SK-N-SH (cell line): ENCODE data around the gene LEKR1. TPM values are rescaled to one million over a fixed set of nuclear protein-coding genes. Genes with fewer than 3 reads are reported as not detected.

Experiments
- CTCF ChIA-PET: fragments of 300-600, 350-600 bp; formaldehyde crosslinking; extraction: SDS; loops from one replicate; lab custom pipeline; 2021; lab: Yijun Ruan, JAX
- POLR2A ChIA-PET: fragments of 350-600 bp; sonication (Branson Sonifier 250); formaldehyde crosslinking; extraction: SDS; loops from one replicate; lab custom pipeline; 2020; ENCODE audit warnings: antibody characterized with exemption, inconsistent platforms; lab: Yijun Ruan, JAX
- DNase-seq: peaks from one replicate; pipeline ENCODE4 v3.0.0; 2012
- H2AFZ ChIP-seq: fragments of 200-600 bp; sonication (generic); 2 replicates; pipeline ENCODE4 v1.8.1; 2016; ENCODE audit warnings: antibody characterized with exemption, mild to moderate bottlenecking, low read depth
- H3F3A ChIP-seq: fragments of 200-600 bp; sonication (generic); replicated peaks from 2 replicates; pipeline ENCODE3; 2016; ENCODE audit warnings: antibody characterized with exemption, mild to moderate bottlenecking; ENCODE audit not compliant: insufficient read depth
- H3K27ac ChIP-seq, 2 experiments: fragments of 200-500 bp in 1 of 2; fragments of 200-600 bp in 1 of 2; sonication (Bioruptor generic) in 1 of 2; sonication (generic), shearing (Covaris generic) in 1 of 2; 2 replicates each; pipeline versions ENCODE4 v1.5.1 to v1.6.1; 2014 to 2016; ENCODE audit warnings: low read depth in 2 of 2, inconsistent platforms in 1 of 2, low read length in 1 of 2, mild to moderate bottlenecking in 1 of 2, mixed read lengths in 1 of 2
- H3K27me3 ChIP-seq: fragments of 200-600 bp; sonication (generic), shearing (Covaris generic); 2 replicates; pipeline ENCODE4 v1.6.1; 2016; ENCODE audit warnings: mixed run types; ENCODE audit not compliant: insufficient read depth
- H3K36me3 ChIP-seq, 2 experiments: fragments of 200-500 bp in 1 of 2; fragments of 200-600 bp in 1 of 2; sonication (Bioruptor generic) in 1 of 2; sonication (generic) in 1 of 2; replicated peaks in 1 of 2; 2 replicates each; pipeline versions ENCODE3 to v1.5.1; 2014 to 2016; ENCODE audit warnings: low read length in 1 of 2, mild to moderate bottlenecking in 1 of 2; ENCODE audit not compliant: insufficient read depth in 2 of 2, control insufficient read depth in 1 of 2
- H3K4me1 ChIP-seq, 2 experiments: fragments of 200-500 bp in 1 of 2; fragments of 200-600 bp in 1 of 2; sonication (Bioruptor generic) in 1 of 2; sonication (generic), shearing (Covaris generic) in 1 of 2; 2 replicates each; pipeline versions ENCODE4 v1.5.1 to v1.6.1; 2014 to 2016; ENCODE audit warnings: low read depth in 1 of 2, low read length in 1 of 2, mixed run types in 1 of 2; ENCODE audit not compliant: insufficient read depth in 2 of 2, control insufficient read depth in 1 of 2
- H3K4me2 ChIP-seq: fragments of 200-600 bp; sonication (generic), shearing (Covaris generic); 2 replicates; pipeline ENCODE4 v1.6.1; 2017; ENCODE audit warnings: mixed run types
- H3K4me3 ChIP-seq, 2 experiments: fragments of 200-500 bp in 1 of 2; fragments of 200-600 bp in 1 of 2; sonication (Bioruptor generic) in 1 of 2; sonication (generic), shearing (Covaris generic) in 1 of 2; 2 replicates each; pipeline versions ENCODE4 v1.5.1 to v1.8.1; 2014 to 2016; ENCODE audit warnings: low read depth in 2 of 2, inconsistent platforms in 1 of 2, low read length in 1 of 2, mild to moderate bottlenecking in 1 of 2, mixed read lengths in 1 of 2, moderate library complexity in 1 of 2
- H3K79me2 ChIP-seq: fragments of 200-600 bp; sonication (generic); 2 replicates; pipeline ENCODE4 v1.8.1; 2017; ENCODE audit warnings: mild to moderate bottlenecking; ENCODE audit not compliant: insufficient read depth
- H3K9ac ChIP-seq: fragments of 200-600 bp; sonication (generic); 2 replicates; pipeline ENCODE4 v1.6.1; 2017; ENCODE audit warnings: mixed run types
- H3K9me2 ChIP-seq: fragments of 200-600 bp; sonication (generic); 2 replicates; pipeline ENCODE4 v1.6.1; 2017; ENCODE audit warnings: mixed run types
- H3K9me3 ChIP-seq: fragments of 200-600 bp; sonication (generic); 2 replicates; pipeline ENCODE4 v1.6.1; 2017; ENCODE audit warnings: mixed run types, mild to moderate bottlenecking, moderate library complexity
- H4K20me1 ChIP-seq: fragments of 200-600 bp; sonication (generic); 2 replicates; pipeline ENCODE4 v1.6.1; 2017; ENCODE audit warnings: mild to moderate bottlenecking, mixed run types; ENCODE audit not compliant: insufficient read depth
- CHD2 ChIP-seq: fragments of 150-350 bp; IDR thresholded peaks from 2 replicates; pipeline ENCODE4 v1.6.1; 2018; ENCODE audit warnings: low read length; ENCODE audit not compliant: partially characterized antibody
- EZH2phosphoT487 ChIP-seq: fragments of 200-600 bp; sonication (generic); IDR thresholded peaks from 2 replicates; pipeline ENCODE4 v1.6.1; 2017; ENCODE audit warnings: low read depth, mixed run types, mild to moderate bottlenecking, antibody characterized with exemption, moderate library complexity, borderline replicate concordance
- FOXM1 ChIP-seq: IDR thresholded peaks from 2 replicates; pipeline ENCODE4 v1.4.0; 2012; ENCODE audit warnings: low read depth, mild to moderate bottlenecking
- MAX ChIP-seq: IDR thresholded peaks from 2 replicates; pipeline ENCODE4 v1.4.0; 2012; ENCODE audit warnings: low read depth
- POLR2AphosphoS5 ChIP-seq: IDR thresholded peaks from 2 replicates; pipeline ENCODE4 v1.6.1; 2012; ENCODE audit warnings: low read depth, low read length
- RCOR1 ChIP-seq: fragments of 150-350 bp; IDR thresholded peaks from 2 replicates; pipeline ENCODE4 v1.6.1; 2017; ENCODE audit warnings: antibody characterized with exemption, low read length
- REST ChIP-seq: IDR thresholded peaks from 2 replicates; pipeline ENCODE4 v1.6.1; 2012; ENCODE audit warnings: mild to moderate bottlenecking, low read depth, low read length, moderate library complexity
- RFX5 ChIP-seq: IDR thresholded peaks from 2 replicates; pipeline ENCODE4 v1.6.1; 2012; ENCODE audit warnings: mild to moderate bottlenecking, improper control_type of control experiment, low read length
- SIN3A ChIP-seq: IDR thresholded peaks from 2 replicates; pipeline ENCODE4 v1.6.1; 2012; ENCODE audit warnings: low read depth, mild to moderate bottlenecking, low read length, moderate library complexity, borderline replicate concordance
- WGBS: methylation state at CpG from one replicate; pipeline ENCODE4 v1.1.6; 2017; ENCODE audit warnings: low lambda C conversion rate; 5-methylcytosine and 5-hydroxymethylcytosine counted together
- polyA plus RNA-seq, 3 experiments: library from polyadenylated mRNA; depleted of rRNA; stranded (reverse); fragments of >200 nt; gene quantifications; 2 replicates each; pipeline ENCODE4 v1.2.3, GENCODE V29; 2012
- TF ChIP-seq, protein P1 (sequence below): IDR thresholded peaks from 2 replicates; pipeline ENCODE4; 2012
- TF ChIP-seq, protein P2 (sequence below): IDR thresholded peaks from 2 replicates; pipeline ENCODE4 v1.4.0; 2012; ENCODE audit warnings: low read depth, borderline replicate concordance
- TF ChIP-seq, protein P3 (sequence below): IDR thresholded peaks from 2 replicates; pipeline ENCODE4 v1.4.0; 2012; ENCODE audit warnings: low read depth, borderline replicate concordance

The LEKR1 gene
- polyA plus RNA-seq, 1 of the 3 experiments (the other 2 are of a cell fraction) = 0.30 TPM

DNA sequence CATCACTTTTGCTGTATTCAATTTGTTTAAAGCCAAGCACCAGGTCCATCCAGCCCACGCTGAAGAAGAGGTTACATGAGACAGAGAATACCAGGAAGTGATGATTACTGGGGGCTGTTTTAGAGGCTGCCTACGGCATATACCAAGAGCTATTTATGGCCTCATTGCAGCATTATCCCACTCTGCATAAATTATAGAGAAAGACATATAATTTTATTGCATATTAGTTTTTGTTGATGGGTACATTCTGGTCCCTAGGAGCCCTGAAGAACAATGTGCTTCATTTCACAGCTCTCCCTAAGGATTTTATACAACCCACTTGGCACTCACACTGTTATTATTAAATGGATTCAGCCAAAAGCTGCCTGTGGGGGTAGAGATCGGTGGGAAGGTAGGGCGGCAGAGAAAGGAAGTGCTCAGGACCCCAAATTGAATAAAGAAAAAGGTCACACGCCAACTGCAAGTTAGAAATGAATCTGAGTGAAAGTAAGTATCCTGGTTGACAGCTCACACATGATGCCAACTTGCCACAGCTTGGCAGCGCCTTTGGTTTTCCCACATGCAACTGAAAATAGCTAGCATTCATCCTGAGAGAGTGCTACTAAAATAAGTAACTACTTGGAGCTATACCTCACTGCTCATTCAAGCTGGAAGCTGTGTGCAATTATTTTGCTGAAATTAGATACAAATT lies 260.1 kb downstream of the LEKR1 start:
- Histone ChIP-seq H3K4me3 (no peak overlapping the region), H3K27ac (no peak overlapping the region), H3K79me2 (no peaks in the 10 kb centered on the region), H3K36me3 (no peaks in the 10 kb centered on the region), H3K4me1 (peaks cover 21 to 40% of the 10 kb centered on the region in 2 experiments), H3K9me2 (no peaks in the 10 kb centered on the region), H2AFZ (no peak overlapping the region), H3K9ac (no peak overlapping the region), H3K9me3 (no peaks in the 10 kb centered on the region), H3K27me3 (no peaks in the 10 kb centered on the region), H3K4me2 (no peak overlapping the region), H3F3A (peaks cover 15% of the 10 kb centered on the region), H4K20me1 (no peaks in the 10 kb centered on the region)
- no peak for DNase-seq
- CTCF ChIA-PET = interaction anchor here (1.0 to 6.8 kb wide), 10 partner anchors 41 to 935 kb away, joined by 3 to 75 read pairs (median 4); partner anchors contain the start of genes SSR3 and TIPARP
- POLR2A ChIA-PET = interaction anchor here (1.5 kb wide), 1 partner anchor 410 kb away, joined by 3 read pairs; no protein-coding TSS in a partner anchor
- no peak for TF ChIP-seq MAX
- TF ChIP-seq, protein P1, sequence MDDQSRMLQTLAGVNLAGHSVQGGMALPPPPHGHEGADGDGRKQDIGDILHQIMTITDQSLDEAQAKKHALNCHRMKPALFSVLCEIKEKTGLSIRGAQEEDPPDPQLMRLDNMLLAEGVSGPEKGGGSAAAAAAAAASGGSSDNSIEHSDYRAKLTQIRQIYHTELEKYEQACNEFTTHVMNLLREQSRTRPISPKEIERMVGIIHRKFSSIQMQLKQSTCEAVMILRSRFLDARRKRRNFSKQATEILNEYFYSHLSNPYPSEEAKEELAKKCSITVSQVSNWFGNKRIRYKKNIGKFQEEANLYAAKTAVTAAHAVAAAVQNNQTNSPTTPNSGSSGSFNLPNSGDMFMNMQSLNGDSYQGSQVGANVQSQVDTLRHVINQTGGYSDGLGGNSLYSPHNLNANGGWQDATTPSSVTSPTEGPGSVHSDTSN = no peak
- TF ChIP-seq EZH2phosphoT487 = no peak
- TF ChIP-seq CHD2 = no peak
- no peak for TF ChIP-seq REST
- no peak for TF ChIP-seq FOXM1
- TF ChIP-seq RFX5 = no peak
- TF ChIP-seq SIN3A = no peak
- no peak for TF ChIP-seq RCOR1
- no peak for TF ChIP-seq POLR2AphosphoS5
- TF ChIP-seq, protein P2, sequence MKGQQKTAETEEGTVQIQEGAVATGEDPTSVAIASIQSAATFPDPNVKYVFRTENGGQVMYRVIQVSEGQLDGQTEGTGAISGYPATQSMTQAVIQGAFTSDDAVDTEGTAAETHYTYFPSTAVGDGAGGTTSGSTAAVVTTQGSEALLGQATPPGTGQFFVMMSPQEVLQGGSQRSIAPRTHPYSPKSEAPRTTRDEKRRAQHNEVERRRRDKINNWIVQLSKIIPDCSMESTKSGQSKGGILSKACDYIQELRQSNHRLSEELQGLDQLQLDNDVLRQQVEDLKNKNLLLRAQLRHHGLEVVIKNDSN = no peak
- TF ChIP-seq, protein P3, sequence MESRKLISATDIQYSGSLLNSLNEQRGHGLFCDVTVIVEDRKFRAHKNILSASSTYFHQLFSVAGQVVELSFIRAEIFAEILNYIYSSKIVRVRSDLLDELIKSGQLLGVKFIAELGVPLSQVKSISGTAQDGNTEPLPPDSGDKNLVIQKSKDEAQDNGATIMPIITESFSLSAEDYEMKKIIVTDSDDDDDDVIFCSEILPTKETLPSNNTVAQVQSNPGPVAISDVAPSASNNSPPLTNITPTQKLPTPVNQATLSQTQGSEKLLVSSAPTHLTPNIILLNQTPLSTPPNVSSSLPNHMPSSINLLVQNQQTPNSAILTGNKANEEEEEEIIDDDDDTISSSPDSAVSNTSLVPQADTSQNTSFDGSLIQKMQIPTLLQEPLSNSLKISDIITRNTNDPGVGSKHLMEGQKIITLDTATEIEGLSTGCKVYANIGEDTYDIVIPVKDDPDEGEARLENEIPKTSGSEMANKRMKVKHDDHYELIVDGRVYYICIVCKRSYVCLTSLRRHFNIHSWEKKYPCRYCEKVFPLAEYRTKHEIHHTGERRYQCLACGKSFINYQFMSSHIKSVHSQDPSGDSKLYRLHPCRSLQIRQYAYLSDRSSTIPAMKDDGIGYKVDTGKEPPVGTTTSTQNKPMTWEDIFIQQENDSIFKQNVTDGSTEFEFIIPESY = no peak
- 91% methylated on average over 6 of the region's 6 CpGs for WGBS
